IPS-18a (cell line): ENCODE data around the gene SNRPB.
"Not testable (repeated sequence)": the region's sequence is repeated elsewhere in the genome, so short reads cannot be mapped to it uniquely, and the experiment has no call there.

Experiments
- H3K27ac ChIP-seq: one replicate; pipeline ENCODE4 v1.5.1; 2013; ENCODE audit warnings: low read length
- H3K27me3 ChIP-seq: one replicate; pipeline ENCODE4 v1.6.1; 2013; ENCODE audit warnings: mild to moderate bottlenecking, low read length; ENCODE audit not compliant: control insufficient read depth, insufficient read depth
- H3K36me3 ChIP-seq: one replicate; pipeline ENCODE4 v1.6.1; 2013; ENCODE audit warnings: low read depth, low read length; ENCODE audit not compliant: control insufficient read depth
- H3K4me1 ChIP-seq: one replicate; pipeline ENCODE4 v1.6.1; 2013; ENCODE audit warnings: low read depth, low read length; ENCODE audit not compliant: control insufficient read depth
- H3K4me3 ChIP-seq: one replicate; pipeline ENCODE4 v1.5.1; 2013; ENCODE audit warnings: low read length
- H3K9ac ChIP-seq: one replicate; pipeline ENCODE4 v1.6.1; 2013; ENCODE audit warnings: mild to moderate bottlenecking, low read length, moderate library complexity
- H3K9me3 ChIP-seq: one replicate; pipeline ENCODE4 v1.6.1; 2013; ENCODE audit warnings: low read depth, low read length; ENCODE audit not compliant: control insufficient read depth

The SNRPB gene

DNA sequence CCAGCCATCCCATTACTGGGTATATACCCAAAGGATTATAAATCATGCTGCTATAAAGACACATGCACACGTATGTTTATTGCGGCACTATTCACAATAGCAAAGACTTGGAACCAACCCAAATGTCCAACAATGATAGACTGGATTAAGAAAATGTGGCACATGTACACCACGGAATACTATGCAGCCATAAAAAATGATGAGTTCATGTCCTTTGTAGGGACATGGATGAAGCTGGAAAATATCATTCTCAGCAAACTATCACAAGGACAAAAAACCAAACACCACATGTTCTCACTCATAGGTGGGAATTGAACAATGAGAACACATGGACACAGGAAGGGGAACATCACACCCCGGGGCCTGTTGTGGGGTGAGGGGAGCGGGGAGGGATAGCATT lies 35.8 kb upstream of the SNRPB start:
- peaks cover 35% of the 10 kb centered on the region for H3K27me3 ChIP-seq
- not testable (repeated sequence) for H3K9me3 ChIP-seq, H3K4me1 ChIP-seq, H3K36me3 ChIP-seq, H3K9ac ChIP-seq, H3K27ac ChIP-seq, H3K4me3 ChIP-seq

DNA sequence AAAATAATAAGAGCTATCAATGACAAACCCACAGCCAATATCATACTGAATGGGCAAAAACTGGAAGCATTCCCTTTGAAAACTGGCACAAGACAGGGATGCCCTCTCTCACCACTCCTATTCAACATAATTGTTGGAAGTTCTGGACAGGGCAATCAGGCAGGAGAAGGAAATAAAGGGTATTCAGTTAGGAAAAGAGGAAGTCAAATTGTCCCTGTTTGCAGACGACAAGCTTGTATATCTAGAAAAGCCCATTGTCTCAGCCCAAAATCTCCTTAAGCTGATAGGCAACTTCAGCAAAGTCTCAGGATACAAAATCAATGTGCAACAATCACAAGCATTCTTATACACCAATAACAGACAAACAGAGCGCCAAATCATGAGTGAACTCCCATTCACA lies 34.2 kb upstream of the SNRPB start:
- H3K9me3 ChIP-seq, H3K27ac ChIP-seq, H3K9ac ChIP-seq, H3K36me3 ChIP-seq, H3K4me1 ChIP-seq, H3K4me3 ChIP-seq: not testable (repeated sequence)
- H3K27me3 ChIP-seq: peaks cover 19% of the 10 kb centered on the region

DNA sequence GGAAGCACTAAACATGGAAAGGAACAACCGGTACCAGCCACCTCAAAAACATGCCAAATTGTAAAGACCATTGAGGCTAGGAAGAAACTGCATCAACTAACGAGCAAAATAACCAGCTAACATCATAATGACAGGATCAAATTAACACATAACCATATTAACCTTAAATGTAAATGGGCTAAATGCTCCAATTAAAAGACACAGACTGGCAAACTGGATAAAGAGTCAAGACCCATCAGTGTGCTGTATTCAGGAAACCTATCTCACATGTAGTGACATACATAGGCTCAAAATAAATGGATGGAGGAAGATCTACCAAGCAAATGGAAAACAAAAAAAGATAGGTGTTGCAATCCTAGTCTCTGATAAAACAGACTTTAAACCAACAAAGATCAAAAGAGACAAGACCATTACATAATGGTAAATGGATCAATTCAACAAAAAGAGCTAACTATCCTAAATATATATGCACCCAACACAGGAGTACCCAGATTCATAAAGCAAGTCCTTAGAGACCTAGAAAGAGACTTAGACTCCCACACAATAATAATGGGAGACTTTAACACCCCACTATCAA lies 32.3 kb upstream of the SNRPB start:
- H3K9me3 ChIP-seq, H3K4me3 ChIP-seq, H3K36me3 ChIP-seq, H3K27me3 ChIP-seq, H3K27ac ChIP-seq, H3K4me1 ChIP-seq, H3K9ac ChIP-seq: not testable (repeated sequence)

DNA sequence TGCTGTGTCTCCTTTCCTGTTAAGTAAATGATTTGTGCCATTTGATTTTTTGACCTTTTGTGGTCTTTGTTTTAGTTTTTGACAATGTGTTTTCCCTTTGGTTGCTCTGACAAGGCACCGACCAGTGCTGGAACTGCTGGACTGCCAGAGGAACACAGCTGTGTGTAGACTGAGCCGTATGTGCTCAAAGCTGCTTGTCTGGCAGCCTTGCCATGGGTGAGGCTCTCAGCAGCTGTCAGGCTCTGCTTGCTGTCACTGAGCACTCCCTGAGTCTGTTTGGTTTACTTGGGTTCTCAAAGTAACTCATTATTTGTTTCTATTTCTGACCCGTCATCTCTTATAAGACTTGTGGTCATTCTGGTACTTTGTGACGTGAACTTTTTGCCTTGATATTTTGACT lies 15.1 kb upstream of the SNRPB start:
- no peaks in the 10 kb centered on the region for H3K36me3 ChIP-seq
- no peak overlapping the region for H3K4me3 ChIP-seq
- no peak overlapping the region for H3K27ac ChIP-seq
- no peaks in the 10 kb centered on the region for H3K9me3 ChIP-seq
- no peaks in the 10 kb centered on the region for H3K4me1 ChIP-seq
- no peak overlapping the region for H3K9ac ChIP-seq
- no peaks in the 10 kb centered on the region for H3K27me3 ChIP-seq

DNA sequence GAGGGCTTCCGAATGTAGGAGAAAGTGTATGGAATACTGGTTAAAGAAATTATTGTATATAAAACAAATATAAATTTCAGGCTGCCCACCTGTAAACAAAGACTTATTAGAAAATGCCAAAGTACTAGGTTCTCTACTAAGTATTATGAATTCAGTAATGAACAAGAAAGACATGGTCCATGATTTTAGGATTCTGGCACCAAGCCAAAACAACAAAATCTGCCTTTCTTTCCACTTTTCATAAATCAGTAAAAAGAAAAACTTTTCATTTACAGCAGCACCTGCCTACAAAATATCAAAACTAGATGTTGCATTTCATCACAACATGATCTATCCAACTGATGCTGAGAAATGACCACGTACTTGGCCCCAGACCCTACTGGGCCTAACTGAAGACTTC lies 14.5 kb upstream of the SNRPB start:
- no peaks in the 10 kb centered on the region for H3K27me3 ChIP-seq
- no peak overlapping the region for H3K9ac ChIP-seq
- H3K27ac ChIP-seq: no peak overlapping the region
- H3K9me3 ChIP-seq: no peaks in the 10 kb centered on the region
- no peaks in the 10 kb centered on the region for H3K4me1 ChIP-seq
- no peaks in the 10 kb centered on the region for H3K36me3 ChIP-seq
- H3K4me3 ChIP-seq: no peak overlapping the region

DNA sequence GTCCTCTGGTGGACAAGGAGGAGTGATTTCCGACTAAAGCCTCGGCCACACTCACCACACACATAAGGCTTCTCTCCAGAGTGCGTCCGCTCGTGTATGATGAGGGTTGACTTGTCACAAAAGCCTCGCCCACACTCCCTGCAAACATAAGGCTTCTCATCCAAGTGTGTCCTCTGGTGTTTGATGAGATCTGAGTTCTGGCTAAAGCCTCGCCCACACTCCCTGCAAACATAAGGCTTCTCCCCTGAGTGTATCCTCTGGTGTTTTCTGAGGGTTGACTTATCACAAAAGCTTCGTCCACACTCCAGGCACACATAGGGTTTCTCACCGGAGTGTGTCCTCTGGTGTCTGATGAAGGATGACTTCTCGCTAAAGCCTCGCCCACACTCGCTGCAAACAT lies 12.9 kb upstream of the SNRPB start:
- Histone ChIP-seq H3K9me3 (no peaks in the 10 kb centered on the region), H3K36me3 (no peaks in the 10 kb centered on the region), H3K9ac (no peak overlapping the region), H3K27ac (no peak overlapping the region), H3K4me3 (no peak overlapping the region), H3K27me3 (no peaks in the 10 kb centered on the region), H3K4me1 (no peaks in the 10 kb centered on the region)

DNA sequence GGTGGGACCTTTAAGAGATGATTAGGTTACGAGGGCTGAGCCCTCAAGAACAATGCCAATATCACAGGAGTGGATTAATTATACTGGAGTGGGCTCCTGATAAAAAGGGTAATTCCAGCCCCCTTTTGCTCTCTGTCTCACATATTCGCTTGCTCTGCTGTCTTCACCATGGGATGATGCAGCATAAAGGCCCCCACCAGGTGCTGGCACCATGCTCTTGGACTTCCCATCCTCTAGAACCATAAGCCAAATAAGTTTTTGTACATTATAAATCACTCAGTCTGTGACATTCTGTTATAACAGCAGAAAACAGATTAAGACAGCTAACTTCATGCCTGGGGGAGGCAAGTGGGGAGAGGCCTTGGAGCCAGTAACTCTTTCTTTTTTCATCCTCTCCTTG lies 9.8 kb upstream of the SNRPB start:
- H3K9me3 ChIP-seq: no peaks in the 10 kb centered on the region
- H3K27me3 ChIP-seq: no peaks in the 10 kb centered on the region
- no peak overlapping the region for H3K27ac ChIP-seq
- H3K9ac ChIP-seq: no peak overlapping the region
- no peaks in the 10 kb centered on the region for H3K36me3 ChIP-seq
- peaks cover 5% of the 10 kb centered on the region for H3K4me1 ChIP-seq
- H3K4me3 ChIP-seq: no peak overlapping the region

DNA sequence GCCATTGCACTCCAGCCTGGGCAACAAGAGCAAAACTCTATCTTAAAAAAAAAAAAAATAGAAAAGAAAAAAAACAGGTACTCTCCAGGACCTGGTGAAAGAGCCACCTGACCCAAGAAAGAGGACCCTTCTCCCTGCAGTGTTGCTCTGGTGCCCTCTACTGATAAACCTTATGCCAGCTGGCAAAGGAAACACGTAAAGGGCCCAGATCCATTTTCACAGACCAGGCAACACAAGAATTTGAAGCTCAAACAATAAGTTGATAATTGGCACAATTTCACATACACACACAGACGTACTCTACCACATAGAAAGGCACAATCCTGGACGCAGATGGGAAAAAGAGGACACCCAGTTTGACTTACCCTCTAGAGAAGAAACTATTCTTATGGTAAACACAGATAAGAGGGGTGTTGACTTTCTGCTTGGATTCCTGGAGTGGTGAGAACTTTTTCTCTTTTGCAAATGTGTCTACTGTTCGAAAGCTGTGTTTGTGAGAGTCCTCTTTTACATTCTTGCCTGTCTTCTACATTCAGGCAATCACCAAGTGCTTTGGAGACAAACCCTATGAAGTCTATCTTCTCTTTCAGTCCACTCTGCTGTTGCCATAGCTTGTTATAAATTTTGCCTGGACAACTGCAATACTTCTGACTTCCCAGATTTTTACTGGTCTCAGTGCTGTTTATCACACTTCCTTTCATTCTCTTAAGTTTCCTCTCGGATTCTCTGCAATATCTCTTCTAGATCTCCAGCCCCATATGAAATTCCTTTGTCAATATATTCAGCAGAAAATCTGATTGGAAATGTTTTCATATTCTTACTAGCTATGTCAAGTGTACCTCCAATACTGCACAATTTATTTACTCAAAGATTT lies 6.4 kb upstream of the SNRPB start:
- H3K4me3 ChIP-seq: no peak overlapping the region
- H3K27me3 ChIP-seq: no peaks in the 10 kb centered on the region
- no peak overlapping the region for H3K9ac ChIP-seq
- H3K27ac ChIP-seq: no peak overlapping the region
- no peaks in the 10 kb centered on the region for H3K36me3 ChIP-seq
- H3K4me1 ChIP-seq: peaks cover 14% of the 10 kb centered on the region
- no peaks in the 10 kb centered on the region for H3K9me3 ChIP-seq

DNA sequence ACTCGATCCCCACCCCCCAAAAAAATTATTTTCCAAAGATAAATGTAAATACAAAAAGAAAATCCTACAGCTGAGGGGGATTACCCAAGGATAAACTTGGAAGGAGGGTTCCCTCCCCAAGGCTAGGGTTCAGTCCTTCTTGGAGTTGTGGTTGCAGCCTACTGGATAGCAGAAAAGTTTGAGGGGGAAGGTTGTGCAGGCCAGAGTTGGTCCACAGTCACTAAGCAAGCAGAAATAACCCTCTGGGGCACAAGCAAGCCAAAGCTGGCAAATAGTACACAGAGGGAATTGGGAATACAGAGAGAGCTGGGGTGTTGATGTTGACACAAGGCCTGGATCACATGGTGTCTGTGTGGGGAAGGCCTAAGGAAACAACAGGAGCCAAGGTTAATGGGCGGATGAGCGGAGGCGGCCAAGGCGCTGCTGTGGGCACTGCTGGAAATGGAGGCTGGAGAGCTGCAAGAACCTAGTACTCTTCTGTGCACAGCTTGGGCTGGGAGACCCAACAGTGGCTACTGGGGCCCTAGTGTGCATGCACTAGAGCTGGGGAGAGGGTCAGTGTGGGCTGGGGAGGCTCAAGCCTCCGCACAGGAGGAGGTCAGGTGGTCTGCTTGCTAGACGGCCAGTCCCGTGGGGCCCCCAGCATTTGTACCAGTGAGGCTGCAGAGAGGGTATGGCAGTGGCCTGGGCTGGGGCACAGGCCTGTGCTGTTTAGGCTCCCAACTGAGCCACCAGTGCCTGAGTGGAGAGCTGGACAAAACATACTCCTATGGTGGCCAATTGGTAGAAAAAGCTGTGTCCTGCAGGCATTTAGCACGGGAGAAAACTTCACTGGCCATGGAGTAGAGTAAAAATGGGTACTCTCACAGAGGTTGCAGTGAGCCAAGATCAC lies 5.5 kb upstream of the SNRPB start:
- no peaks in the 10 kb centered on the region for H3K27me3 ChIP-seq
- no peak overlapping the region for H3K9ac ChIP-seq
- no peaks in the 10 kb centered on the region for H3K36me3 ChIP-seq
- no peak overlapping the region for H3K27ac ChIP-seq
- H3K4me1 ChIP-seq: peaks cover 14% of the 10 kb centered on the region
- H3K4me3 ChIP-seq: no peak overlapping the region
- no peaks in the 10 kb centered on the region for H3K9me3 ChIP-seq

DNA sequence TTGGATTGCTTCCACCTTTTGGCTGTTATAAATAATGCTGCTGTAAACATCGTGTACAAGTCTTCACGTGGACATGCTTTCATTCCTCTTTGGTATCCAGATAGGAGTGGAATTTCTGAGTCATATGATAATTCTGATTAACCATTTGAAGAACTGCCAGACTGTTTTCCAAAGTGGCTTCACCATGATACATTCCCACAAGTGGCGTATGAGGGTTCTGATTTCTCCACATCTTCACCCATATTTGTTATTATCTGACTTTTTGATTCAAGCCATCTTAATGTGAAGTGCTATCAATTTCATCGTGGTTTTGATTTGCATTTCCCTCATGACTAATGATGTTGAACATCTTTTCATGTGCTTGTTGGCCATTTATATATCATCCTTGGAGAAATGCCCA lies 2.9 kb upstream of the SNRPB start:
- Histone ChIP-seq H3K27ac (no peak overlapping the region), H3K4me1 (peaks cover 18% of the 10 kb centered on the region)

DNA sequence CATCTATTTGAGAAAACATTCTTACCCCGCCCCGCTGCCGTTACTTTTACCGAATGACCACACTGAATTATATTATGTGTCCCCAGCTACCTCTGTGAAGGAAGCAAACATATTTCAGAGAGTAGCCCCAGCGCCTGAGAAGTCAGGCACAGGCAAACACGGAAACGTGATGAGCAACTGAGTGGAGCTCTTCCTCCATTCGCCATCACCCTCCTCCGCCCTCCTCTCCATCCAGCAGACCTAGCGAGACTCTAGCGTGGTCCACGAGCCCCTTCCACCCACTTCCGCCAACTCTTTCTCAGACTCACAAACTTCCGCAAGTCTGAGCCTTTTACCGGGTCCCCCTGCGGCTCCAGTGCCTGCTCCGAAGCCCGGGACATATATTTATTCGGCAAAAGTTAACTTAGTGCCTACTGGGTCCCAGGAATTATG lies 582 bp downstream of the SNRPB start:
- Histone ChIP-seq H3K36me3 (peaks cover 37% of the 10 kb centered on the region), H3K4me3 (peak overlapping the region; percentile 99), H3K9ac (peak overlapping the region; percentile 99), H3K9me3 (no peaks in the 10 kb centered on the region), H3K27me3 (no peaks in the 10 kb centered on the region), H3K4me1 (peaks cover 11% of the 10 kb centered on the region), H3K27ac (peak overlapping the region; percentile 97)

More for the DNA sequence above, 2.9 kb upstream of the SNRPB start:
- no peaks in the 10 kb centered on the region for H3K9me3 ChIP-seq
- H3K4me3 ChIP-seq: no peak overlapping the region
- H3K36me3 ChIP-seq: peaks cover 5% of the 10 kb centered on the region
- H3K27me3 ChIP-seq: no peaks in the 10 kb centered on the region
- no peak overlapping the region for H3K9ac ChIP-seq
